Activated naive CD4-positive, alpha-beta T cell treated with Interleukin-2 at 50 U/mL for 16 hours (primary cell): Measurements from ENCODE around the gene SUGCT.

ENCODE experiments used
- DNase-seq: peaks from one replicate; pipeline ENCODE4 v3.0.0-alpha.2; 2020

SUGCT gene

DNA sequence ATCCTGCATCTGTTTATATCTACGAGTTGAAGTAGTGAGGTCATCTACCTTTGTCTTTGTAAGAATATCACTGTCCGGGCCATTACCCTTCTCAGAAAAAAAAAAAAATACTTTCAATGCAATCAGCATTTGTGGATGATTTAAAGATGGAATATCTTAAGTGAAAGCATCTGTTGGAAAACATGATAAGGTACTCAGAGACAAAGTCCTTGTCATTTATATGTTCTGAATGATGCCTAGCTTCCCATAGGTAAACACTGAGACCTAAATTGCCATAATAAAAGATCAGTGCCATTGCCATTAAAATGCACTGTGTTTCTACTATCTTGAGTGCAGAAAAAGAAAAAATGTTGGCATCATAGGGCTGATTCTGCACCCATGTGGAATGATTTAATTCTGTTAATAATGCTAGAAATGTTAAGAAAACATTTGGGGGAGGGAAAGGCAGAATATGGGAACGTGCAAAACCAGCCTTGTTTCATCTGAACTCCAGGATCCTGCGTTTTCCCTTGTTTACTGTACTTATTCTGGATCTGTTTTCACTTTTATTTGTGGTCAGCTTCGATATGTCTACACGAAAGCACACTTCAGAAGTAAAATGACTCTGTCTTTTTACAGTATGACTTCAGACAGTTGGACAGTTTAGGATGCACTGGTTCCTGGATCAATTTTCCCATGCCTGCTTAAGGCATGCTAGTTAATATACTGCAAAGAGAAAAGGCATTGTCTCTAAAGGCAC, 669.8 kb downstream of the SUGCT start:
- no peak for DNase-seq

DNA sequence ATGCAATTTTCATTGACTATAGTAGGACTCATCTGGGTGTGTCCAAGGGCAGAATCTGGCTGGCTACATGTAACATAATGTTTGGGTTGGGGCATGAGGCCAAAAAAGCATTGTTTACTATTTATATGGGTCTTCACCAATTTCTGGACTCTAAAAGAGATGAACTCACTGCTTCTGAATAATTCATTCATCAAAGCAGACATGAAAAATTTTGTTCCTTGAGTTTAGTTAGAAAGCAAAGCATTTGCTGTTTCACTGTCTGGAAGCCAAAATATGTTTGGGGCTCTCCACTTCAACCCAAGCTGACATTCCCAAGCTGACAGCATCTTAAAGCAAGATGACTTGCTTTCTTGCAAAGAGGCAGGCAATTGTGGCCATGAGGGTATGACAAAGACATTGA, 670.6 kb downstream of the SUGCT start:
- DNase-seq, result no peak

DNA sequence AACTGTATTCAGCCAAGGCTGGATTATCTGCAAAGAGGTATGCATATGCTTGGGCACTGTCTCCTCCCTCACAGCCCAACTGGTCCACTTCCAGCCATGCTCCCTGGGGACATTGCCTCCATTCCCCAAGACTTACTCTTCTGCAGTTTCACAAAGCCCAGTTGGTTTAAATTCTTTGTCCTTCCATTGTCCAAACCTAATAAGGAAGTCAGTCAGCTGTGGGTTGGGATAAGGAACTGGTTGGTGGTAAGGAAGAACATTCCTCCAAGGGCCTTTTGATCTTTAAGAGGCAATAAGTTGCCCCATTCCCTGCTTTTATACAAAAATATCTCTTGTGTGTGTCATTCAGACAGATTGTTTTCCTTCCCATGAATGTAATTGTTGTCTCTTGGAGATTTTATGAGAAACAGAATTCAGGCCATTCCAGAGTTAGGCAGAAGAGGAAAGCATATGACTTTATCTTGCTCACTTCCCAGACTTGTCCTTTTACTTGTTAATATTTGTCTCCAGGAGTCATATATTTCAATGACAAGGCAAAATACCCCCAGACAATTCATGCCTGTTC, 673.7 kb downstream of the SUGCT start:
- no peak for DNase-seq

DNA sequence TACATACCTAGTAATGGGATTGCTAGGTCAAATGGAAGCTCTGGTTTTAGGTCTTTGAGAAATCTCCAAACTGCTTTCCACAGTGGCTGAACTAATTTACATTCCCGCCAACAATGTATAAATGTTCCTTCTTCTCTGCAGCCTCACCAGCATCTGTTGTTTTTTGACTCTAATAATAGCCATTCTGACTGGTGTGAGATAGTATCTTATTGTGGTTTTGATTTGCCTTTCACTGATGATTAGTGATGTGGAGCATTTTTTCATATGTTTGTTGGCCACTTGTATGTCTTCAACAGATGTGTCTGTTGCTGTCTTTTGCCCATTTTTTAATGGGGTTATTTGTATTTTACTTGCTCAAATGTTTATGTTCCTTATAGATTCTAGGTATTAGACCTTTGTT, 675.5 kb downstream of the SUGCT start:
- no peak for DNase-seq

DNA sequence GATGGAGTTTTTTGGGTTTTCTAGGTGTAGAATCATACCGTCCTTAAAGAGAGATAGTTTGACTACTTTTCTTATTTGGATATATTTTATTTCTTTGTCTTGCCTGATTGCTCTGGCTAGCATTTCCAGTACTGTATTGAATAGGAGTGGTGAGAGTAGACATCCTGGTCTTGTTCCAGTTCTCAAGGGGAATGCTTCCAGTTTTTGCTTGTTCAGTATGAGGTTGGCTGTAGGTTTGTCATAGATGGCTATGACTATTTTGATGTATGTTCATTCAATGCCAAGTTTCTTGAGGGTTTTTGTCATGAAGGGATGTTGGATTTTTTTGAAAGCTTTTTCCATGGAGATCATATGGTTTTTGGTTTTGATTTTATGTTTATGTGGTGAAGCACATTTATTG, 676.9 kb downstream of the SUGCT start:
- DNase-seq, result no peak

DNA sequence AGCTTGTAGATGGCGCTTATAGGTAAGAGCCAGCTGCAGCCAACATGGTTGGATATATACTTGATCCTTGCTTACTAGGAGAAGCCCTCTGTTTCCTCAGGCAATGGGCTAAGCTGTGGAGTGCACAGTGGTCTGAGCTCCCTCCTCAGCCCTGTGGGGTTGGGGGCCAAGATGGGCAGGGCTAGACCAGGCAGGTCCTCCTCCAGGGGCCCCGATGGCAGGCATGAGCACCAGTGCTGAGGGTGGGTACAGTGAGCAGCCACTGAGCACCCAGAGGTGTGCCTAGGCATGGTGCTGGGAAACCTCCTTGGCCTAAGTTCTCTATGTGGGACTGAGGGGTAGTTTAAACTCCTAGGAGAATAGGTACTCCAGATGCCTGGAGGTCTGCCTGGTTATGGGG, 680.2 kb downstream of the SUGCT start:
- DNase-seq, result no peak

DNA sequence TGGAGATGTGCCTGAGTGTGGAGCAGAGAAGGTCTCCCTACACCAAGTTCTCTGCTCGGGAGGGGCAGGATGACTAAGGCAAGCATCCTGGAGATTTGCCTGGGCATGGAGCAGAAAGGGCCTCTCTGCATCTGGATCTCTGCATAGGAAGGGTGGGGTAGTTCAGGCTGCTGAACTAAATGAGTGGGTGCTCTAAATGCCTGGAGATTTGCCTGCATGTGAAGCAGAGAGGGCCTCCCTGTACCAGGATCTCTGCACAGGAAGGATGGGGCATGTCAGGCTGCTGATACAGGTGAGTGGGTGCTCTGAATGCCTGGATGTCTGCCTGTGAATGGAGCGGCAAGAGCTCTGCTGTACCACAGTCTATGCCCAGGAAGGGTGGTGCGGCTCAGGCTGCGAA, 680.7 kb downstream of the SUGCT start:
- no peak for DNase-seq

DNA sequence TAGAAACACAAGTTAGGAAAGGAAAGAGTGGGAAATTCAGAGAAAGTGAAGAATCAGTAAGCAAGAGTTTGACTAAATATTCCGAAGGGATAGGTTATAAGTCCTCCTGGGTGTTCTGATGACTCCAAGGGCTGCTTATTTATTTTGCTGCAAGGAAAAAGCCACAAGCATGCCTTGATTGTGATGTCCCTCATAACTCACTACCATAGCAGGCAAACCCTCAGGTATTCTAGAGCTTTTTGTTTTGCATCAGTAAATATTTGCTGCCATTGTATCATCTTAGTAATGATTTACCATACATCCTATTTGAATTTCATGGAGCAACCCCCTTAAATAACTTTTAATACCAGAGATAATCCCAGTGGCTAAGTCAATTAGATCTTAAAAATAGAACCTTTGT, 688.1 kb downstream of the SUGCT start:
- DNase-seq, result no peak

DNA sequence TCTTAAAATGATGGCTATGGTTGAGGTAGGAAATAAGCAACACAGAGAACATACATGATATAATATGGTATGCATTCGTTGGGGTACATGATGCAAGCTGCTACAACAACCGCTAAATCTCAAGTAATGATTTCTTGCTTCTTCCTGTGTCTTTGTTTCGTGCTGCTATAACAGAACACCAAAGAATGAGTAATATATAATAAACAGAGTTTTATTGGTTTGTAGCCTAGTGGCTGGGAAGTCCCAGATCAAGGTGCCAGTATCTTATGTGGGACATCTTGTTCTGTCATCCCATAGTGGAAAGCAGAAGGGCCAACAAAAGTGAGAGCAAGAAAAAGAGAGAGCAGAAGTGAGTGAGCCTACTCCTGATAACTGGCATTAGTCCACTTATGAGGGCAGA, 689.7 kb downstream of the SUGCT start:
- DNase-seq, result no peak

DNA sequence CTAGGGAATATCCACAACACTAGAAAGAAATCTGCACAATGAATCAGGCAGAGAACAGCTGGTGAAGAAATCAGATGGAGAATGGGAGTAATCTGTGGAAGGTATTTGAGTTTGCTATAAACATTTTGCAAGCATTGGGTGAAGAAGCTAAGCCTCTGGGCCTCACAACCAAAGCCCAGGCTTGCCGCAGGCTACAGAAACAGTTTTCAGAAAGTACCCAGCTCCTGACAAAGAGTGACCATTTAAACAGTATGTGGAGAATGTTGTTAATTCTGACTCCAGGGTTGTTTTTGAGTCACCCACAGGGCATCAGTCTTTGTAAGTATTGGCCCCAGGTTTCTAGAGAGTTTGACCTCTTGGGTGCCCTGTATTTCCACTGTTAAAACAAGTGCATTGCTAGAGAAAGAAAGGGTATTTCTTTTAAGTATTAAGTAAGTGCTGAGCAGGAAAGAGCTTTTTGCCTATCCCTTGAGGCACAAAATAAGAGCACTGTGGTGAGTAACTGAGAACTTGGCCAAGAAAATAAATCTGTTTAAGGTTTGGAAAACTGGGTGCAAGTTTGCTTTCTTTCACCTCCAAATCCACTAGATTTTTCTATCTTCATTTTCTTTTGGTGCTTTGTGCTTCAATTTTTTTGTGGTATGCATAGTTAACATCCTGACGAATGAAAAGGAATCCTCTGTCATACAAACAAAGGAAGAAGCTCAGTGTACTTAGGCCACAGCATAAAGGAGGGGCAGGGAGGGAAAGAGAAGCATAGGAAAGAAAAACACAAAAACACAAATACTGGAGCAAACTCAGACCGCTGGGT, 691.8 kb downstream of the SUGCT start:
- DNase-seq, result no peak

DNA sequence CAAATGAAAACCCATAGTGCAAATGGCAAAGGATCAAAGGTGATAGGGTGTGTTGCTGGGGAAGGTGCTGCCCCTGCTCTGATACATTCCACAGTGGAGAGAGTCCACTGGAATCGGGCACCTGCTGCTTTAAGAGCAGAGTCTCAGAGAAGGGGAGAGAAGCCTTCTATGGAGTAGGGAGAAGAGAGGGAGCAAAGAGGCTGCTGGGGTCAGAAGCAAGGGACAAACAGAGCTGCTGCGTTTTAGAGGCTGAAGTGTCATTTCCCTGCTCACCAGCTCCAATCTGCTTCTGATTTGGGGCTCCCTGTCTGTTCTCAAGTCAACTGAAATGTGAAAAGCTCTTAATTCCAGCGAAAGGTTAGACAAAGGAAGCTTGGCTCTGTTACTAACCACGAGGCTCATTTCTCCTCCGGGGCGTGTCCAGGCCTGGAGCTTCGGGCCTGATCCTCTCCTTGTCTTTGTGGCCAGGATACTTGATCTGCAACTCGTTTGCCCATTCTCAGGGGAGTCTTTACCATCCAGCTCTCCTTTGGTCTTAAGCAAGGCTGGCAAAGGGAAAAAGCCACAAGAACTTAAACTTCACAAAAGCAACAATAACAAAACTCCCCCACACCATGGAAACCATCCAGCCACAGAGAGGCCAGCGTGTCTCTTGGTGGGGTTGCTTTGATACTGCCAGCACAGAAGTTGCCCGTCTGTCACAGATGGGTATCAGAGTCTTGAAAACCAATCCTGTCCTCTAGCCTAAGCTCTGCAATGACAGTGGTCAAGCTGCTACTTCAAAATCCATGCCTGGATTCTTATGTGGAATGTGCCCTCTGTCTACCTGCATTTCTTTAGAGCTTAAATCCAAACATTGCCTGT, 692.6 kb downstream of the SUGCT start:
- no peak for DNase-seq

DNA sequence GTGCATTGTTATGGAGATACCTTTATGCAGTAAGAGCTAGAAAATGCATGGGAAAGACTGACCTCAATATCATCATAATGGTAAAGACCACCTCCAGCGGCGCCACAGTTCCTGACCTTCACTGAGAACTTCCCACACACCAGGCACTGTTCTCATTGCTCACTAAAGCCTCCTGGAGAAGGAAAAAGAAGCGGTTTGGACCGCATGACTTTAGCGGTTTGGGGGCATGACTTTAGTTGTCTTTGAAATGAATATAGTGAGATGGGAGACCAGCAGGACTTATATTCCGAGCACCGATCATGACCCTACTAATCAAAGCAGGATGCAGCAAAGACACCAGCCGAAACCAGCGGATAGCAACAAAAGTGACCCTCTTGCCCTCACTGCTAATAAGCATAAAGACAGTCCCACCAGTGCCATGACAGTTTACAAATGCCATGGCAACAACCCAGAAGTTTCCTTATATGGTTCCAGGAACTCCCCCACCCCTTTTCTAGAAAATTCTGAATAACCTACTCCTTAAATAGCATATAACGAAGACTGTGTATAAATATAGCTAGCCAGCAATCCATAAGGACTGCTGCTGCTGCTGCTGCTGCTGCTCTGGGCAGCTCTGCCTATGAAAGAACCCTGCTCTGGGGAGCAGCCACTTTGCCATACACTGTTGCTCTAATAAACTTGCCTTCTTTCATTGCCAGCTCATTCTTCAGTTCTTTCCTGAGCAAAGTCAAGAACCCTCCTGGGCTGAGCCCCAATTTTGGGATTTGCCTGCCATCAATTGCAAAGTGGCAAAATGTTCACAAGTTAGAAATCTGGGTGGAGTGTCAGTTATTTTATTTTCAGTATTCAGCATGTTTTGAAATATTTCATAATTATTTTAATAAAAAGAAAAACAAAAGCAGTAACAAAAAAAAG, 694.1 kb downstream of the SUGCT start:
- DNase-seq, result no peak

DNA sequence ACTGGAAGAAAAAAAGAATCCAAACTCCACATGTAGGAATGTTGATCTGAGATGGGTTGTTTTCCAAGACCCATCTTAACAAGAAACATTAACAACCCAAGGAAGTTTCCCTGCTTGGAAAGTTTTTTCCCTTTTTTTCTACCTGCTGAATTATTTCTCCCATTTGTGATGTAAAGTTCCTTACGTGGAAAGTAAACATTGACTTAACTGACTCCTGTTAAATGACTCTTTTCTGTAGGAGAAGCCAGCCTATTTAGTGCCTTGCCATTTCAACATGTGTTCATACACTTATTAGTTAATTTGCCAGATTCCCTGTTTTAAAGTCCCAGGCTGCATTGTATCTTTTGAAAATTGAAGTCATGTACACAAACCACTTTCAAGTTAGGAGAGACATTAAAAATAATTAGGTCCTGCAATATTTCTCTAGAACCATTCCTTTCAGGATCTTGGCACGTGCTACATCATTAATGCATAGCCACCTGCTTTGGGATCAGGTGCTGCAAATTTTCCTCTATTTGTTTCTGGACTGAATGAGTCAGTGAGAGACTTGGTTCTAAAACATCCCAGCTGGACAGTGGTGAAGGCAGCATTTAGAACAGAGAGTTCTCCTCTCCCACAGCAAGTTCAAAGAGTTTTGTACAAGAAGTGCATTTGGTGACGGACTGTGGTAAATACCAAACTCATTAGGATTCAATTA, 698.5 kb downstream of the SUGCT start:
- DNase-seq, result no peak

DNA sequence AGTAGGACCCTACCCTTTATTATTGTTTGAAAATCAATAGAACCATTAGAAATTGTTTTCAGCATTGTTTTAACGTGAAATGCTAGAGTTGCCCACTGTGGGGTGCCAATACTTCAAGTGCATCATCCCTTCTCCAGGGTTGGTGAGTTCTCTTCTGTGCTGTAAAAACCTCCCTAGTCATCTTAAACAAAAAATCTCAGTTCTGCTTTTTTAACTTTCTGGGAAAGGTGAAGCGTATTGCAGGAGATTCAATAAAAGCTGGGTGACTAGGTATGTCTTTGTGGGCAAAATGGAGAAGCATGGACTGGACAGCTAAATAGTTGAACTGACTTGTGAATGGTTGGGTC, 699.1 kb downstream of the SUGCT start:
- DNase-seq, result no peak

DNA sequence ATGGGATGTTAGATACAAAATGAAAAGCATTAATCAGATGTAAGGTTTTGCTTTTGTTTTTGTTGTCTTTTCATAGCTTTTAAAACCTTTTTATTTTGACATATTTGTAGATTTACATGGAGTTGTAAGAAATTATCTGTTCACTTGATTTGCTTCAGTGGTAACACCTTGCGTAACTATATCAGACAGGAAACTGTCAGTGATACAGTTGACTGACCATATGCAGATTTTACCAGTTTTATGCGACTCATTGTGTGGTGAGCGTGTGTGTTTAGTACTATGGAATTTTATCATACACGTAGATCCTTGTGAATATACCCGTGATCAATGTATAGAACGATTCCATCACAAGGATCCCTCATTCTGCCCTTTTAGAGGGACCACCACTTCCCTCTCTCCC, 701.4 kb downstream of the SUGCT start:
- no peak for DNase-seq

DNA sequence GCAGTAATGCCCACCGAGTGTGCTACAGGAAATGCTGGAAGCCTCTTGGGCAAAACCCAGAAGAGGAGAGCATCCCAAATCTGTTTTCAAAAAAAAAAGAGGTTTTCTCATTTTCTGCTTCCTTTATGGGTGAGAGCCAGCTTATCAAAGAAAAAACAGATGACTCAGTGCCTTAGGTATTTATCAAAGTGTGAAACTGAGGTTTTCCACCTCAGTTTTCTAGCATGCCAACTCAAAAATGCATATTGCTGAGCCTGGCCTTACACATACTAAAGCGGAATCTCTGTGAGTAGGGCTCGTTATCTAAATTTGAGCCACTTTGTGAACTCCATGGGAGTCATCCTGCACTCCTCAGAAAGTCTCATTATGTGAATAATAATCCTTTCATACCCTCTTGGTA, 705.1 kb downstream of the SUGCT start:
- DNase-seq, result no peak

DNA sequence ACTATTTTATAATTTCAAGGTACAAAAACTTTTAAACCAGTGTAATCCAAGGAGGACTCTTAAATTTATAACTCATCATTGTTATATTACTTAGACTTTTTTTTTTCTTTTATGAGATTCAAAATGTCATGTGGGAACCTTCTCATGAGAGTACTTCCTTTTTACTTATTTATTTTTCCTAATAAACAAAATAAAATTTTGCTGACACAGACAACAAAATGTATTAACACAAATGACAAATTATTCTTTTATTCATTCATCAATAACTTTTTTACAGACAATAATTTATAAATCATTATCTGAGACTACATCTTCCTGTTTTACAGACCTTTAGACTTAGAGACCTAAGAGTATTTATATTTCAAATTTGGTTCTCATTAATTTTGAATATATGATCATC, 706.2 kb downstream of the SUGCT start:
- no peak for DNase-seq

DNA sequence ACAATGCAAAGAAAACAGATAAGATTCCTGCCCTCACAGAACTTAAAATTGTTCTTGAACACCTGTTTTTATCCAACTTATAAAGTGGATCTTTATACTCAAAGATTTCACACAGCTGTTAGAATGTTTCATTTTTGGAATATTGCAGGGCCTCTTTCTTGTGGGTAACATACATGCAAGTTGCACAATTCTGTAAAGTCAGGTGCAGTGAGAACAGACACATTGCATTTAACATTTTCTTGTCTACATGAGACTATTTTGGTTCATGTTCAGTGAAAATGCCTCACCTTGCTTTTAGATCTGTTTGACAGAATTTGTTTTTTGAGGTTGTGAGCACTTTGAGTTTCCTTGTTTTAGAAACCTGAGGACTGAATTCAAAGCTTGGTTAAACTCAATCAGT, 707.8 kb downstream of the SUGCT start:
- DNase-seq, result no peak

DNA sequence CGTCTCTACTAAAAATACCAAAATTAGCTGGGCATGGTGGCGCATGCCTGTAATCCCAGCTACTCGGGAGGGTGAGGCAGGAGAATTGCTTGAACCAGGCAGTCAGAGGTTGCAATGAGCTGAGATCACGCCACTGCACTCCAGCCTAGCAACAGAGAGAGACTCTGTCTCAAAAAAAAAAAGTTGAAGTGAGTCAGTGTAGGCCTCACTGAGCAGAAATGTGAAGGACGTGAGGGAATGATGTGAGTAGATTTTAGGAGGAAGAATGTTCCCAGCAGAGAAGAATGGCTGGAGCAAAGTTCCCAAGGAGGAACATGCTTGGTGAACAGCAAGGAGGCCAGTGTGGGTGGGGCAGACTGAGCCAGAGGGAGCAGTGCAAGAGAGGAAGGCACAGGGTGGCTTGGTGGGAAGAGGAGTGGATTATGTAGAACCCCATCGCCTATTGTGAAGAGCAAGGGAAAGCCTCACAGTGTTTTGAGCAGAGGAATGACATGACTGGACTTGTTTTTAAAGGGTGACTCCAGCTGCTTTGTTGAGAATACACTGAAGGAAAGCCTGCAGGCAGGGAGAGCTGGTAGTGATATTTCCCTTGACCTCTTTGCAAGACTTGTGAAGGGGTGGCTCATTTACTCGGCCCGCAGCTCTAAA, 708.7 kb downstream of the SUGCT start:
- no peak for DNase-seq

DNA sequence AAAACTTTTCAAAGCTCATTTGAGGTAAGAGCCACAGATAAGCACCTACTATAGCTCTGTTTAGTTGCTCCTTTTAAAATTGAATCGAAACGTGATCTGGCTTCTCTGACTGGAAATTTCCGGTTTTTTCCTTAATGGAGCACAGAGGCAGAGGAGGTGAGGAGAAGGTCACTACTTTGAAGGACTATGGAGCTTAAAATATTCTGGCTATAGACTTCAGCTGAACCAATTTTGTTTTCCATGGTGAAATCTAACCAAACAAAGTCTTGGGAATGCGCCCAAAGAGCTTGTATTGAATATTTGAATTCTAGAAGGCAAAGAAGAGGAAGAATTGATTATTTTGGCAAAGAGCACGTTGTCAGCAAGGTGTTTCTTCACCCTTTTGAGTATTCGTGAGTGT, 711.1 kb downstream of the SUGCT start:
- DNase-seq, result no peak

DNA sequence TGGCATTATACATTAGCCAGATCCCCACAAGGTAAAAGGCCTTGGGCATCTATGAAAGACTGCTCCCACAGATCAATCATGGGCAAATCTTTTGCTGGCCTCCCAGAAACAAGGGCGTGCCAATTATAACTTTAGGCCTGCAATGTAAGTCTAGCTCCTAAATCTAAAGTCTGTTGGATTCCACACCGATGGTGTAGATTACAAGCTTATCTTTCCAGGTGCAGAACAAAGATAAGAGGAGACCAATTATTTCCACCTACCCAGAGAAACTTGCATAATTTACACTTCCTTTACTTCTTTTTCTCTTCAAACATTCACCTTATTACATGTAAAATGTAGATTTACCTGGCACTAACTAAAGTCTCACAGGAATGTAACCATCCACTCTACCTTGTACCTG, 713.1 kb downstream of the SUGCT start:
- DNase-seq, result no peak
